OCI-LY7 (cell line): Measurements from ENCODE around the gene ARHGEF17.

ENCODE experiments used
- EZH2phosphoT487 ChIP-seq: fragments of 200-600 bp; sonication (generic); IDR thresholded peaks from 2 replicates; pipeline ENCODE4 v1.6.1; 2018; ENCODE audit warnings: low read depth, borderline replicate concordance, mild to moderate bottlenecking, mixed run types, antibody characterized with exemption, low read length, moderate library complexity, mixed read lengths
- TF ChIP-seq, protein P1 (sequence below): fragments of 200-600 bp; sonication (generic); conservative IDR thresholded peaks from 2 replicates; pipeline ENCODE4 v1.5.1; 2014; ENCODE audit warnings: mild to moderate bottlenecking, antibody characterized with exemption, low read length, moderate library complexity, mixed read lengths

DNA sequence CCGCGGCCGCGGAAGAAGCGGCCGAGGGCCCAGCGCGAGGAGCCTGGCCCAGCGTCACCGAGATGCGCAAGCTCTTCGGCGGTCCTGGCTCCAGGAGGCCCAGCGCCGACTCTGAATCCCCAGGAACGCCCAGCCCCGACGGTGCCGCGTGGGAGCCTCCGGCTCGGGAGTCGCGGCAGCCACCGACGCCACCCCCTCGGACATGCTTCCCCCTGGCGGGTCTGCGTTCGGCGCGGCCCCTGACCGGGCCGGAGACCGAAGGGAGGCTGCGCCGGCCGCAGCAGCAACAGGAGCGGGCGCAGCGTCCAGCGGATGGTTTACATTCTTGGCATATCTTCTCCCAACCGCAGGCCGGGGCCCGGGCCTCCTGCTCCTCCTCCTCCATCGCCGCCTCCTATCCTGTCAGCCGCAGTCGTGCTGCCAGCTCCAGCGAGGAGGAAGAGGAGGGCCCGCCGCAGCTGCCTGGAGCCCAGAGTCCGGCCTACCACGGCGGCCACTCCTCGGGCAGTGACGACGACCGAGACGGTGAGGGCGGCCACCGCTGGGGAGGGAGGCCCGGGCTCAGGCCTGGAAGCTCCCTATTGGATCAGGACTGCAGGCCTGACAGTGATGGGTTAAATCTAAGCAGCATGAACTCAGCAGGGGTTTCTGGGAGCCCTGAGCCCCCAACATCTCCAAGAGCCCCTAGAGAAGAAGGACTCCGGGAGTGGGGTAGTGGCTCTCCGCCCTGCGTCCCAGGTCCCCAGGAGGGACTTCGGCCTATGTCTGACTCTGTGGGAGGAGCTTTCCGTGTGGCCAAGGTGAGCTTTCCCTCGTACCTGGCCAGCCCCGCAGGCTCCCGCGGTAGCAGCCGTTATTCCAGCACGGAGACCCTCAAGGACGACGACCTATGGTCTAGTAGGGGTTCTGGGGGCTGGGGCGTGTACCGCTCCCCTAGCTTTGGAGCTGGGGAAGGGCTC, 1.2 kb downstream of the ARHGEF17 start:
- TF ChIP-seq, protein P1, sequence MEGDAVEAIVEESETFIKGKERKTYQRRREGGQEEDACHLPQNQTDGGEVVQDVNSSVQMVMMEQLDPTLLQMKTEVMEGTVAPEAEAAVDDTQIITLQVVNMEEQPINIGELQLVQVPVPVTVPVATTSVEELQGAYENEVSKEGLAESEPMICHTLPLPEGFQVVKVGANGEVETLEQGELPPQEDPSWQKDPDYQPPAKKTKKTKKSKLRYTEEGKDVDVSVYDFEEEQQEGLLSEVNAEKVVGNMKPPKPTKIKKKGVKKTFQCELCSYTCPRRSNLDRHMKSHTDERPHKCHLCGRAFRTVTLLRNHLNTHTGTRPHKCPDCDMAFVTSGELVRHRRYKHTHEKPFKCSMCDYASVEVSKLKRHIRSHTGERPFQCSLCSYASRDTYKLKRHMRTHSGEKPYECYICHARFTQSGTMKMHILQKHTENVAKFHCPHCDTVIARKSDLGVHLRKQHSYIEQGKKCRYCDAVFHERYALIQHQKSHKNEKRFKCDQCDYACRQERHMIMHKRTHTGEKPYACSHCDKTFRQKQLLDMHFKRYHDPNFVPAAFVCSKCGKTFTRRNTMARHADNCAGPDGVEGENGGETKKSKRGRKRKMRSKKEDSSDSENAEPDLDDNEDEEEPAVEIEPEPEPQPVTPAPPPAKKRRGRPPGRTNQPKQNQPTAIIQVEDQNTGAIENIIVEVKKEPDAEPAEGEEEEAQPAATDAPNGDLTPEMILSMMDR = no peak
- no peak for TF ChIP-seq EZH2phosphoT487
